GM12872 (cell line): ENCODE measurements around the gene PLEKHA3.

Experiments used
- TF ChIP-seq, protein P1 (sequence below): IDR thresholded peaks from 3 replicates; pipeline ENCODE4 v1.5.1; 2011; ENCODE audit warnings: low read depth, mild to moderate bottlenecking, low read length, moderate library complexity; ENCODE audit not compliant: insufficient read depth

PLEKHA3 gene

DNA sequence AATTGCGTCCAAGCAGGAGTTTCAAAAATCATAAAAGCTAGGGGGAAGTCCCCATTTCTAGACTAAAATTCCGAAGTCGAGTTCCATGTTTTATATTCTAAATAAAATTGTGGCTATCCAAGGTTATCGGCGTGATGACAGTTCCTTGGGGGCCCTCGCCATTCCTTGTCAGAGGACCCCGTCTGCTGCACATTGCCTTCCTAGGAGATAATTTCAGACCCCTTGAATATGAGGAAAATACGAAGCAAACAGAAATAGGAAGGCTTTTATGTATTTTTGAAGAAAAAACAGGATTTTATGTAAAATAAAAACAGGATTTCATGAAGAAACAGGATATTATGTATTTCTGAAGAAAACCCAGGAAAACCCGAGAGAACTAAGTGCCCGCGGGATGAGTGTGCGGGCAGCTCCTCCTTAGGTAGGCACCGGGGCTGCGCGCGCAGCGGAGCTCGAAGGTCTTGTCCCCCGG is 465 bp upstream of the PLEKHA3 start:
- TF ChIP-seq, protein P1, sequence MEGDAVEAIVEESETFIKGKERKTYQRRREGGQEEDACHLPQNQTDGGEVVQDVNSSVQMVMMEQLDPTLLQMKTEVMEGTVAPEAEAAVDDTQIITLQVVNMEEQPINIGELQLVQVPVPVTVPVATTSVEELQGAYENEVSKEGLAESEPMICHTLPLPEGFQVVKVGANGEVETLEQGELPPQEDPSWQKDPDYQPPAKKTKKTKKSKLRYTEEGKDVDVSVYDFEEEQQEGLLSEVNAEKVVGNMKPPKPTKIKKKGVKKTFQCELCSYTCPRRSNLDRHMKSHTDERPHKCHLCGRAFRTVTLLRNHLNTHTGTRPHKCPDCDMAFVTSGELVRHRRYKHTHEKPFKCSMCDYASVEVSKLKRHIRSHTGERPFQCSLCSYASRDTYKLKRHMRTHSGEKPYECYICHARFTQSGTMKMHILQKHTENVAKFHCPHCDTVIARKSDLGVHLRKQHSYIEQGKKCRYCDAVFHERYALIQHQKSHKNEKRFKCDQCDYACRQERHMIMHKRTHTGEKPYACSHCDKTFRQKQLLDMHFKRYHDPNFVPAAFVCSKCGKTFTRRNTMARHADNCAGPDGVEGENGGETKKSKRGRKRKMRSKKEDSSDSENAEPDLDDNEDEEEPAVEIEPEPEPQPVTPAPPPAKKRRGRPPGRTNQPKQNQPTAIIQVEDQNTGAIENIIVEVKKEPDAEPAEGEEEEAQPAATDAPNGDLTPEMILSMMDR = no peak

DNA sequence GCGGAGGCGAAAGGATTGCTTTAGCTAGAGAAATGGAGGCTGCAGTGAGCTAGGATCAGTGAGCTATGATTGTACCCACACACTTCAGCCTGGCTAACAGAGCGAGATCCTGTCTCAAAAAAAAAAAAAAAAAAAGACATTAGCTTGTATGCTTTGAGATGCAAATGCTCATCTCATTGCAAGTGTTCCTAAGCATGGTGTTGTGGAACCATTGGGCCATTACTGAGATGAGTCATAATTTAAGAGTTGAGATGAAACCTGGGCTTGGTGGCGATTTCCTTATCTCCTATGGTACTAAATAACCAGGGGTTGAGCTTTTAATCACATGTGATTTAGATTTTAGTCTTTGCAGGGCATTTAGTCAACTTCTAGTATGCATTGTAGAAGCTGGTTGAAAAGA is 2.2 kb downstream of the PLEKHA3 start:
- TF ChIP-seq, protein P1 = no peak

DNA sequence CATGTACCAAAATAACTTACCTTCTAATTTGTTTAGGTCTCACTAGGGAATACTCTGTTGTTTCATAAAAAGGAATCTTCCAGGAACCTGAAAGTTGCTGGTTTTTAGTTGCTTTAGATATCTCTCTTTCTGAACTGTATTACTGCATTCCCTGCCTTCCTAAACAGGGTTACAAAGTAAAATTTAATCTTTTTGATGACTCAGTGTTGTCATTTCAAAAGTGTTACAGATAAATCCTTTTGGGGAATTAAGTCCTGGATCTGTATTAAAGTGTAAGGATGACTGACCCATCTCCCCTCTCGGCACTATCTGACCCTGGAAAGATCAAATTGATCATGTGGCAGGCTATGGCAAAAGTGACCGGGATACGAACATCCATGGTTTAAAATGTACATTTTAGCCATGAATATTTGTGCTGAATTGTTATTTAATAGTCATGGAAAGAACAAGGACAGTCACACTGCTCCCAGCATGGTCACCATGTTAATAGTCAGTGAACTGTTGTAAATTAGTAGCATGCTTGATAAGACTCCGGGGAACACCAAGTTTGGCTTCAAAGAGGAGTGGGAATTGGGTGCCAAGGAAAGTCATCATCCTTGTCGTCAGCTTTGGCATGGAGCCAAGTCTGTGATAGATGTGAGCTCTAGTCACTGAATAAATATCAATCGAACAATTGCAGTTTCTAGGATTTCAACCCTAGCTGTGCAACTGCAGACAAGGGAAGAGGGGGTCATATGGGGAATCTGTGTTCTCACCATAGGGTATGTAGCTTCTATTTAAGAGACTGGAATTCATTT is 4.2 kb downstream of the PLEKHA3 start:
- TF ChIP-seq, protein P1 = no peak

GRCh38 chr2:178485356-178485755 is 5.1 kb downstream of the PLEKHA3 start:
- TF ChIP-seq, protein P1 = no peak

DNA sequence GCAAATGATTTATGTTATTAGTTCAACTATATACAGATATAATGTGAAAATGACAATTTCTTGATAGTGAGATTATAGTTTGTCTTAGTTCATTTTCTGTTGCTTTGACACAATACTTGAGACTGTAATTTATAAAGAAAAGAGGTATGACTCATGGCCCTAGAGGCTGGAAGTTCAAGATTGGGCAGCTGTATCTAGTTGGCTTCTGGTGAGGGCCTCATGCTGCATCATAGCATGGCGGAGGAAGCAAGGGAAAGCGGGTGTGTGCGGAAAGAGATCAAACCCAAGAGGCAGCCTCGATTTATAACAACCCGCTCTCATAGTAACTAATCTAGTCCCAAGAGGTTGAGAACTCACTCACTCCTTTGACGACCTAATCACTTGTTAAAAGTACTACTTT is 11.4 kb downstream of the PLEKHA3 start:
- TF ChIP-seq, protein P1 = no peak

DNA sequence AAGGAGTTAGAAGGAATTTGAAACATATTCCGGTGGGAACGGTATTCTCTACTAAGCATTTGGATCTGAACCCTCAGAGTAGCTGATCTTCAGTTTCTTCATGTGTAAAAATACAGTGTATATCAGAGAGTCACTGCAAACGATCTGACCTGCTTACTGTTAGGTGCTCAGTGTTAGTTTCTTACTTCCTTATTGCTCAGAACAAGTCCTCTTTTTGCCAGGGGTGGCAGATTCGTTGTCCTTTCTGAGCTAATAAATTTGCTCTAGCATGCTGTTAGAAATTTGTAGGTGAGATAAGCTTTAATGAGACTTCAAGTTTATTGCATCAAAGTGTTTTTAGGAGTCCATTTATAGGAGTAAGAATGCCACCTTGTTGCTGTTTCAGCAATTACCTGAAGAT is 15.8 kb downstream of the PLEKHA3 start:
- TF ChIP-seq, protein P1 = no peak

DNA sequence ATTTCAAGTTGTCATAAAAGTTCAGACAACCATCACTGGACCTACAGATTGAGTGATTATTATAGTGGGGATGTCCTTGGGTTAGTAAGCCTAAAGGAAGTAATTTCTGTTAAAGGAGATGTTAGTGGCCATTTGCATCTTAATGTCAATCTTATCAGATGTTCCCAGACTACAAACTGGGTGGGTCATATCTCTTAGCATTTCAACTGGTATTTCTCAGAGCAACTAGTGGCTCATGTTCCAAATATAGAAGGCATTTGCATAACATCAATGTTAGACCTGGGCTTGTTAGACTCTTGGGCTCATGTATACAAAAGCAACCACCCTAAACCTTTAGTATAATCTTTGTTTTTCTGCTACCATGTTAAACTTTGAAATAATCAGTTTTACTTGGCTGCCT is 17.9 kb downstream of the PLEKHA3 start:
- TF ChIP-seq, protein P1 = no peak
